GM18502 (cell line): Measurements from ENCODE around the gene ACTRT2.

Experiments
- ATAC-seq: cut with Tn5 transposase; IDR thresholded peaks from one replicate; pipeline ENCODE4 v1.9.1; 2021; ENCODE audit warnings: mild to moderate bottlenecking; ENCODE audit not compliant: unreplicated experiment, poor library complexity

The ACTRT2 gene

DNA sequence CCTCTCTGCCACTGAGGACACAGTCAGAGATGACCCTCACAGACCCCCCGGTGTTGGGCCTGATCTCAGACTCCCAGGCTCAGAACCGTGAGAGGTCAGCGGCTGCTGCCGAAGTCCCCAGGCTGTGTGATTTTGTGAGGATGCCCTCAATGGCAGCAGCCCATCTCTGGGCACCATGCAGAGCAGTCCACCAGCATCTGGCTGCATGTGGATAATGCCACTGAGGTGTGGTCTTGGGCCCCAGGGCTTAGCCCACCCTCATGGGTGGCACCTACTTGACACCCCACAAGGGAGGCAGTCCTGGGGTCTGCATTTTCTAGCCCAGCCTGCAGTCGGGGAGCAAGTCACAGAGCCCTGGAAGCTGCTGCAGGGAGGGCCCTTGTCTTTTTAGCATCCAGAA lies 5.5 kb upstream of the ACTRT2 start:
- ATAC-seq = no peak

GRCh38 chr1:3016641-3017439 lies 4.4 kb upstream of the ACTRT2 start:
- no peak for ATAC-seq

- ATAC-seq = no peak
Observed at GRCh38 chr1:3017440-3018050, 3.7 kb upstream of the ACTRT2 start.

GRCh38 chr1:3018051-3018471 lies 3.2 kb upstream of the ACTRT2 start:
- no peak for ATAC-seq

- no peak for ATAC-seq
Observed at GRCh38 chr1:3018576-3018975, 2.7 kb upstream of the ACTRT2 start.

DNA sequence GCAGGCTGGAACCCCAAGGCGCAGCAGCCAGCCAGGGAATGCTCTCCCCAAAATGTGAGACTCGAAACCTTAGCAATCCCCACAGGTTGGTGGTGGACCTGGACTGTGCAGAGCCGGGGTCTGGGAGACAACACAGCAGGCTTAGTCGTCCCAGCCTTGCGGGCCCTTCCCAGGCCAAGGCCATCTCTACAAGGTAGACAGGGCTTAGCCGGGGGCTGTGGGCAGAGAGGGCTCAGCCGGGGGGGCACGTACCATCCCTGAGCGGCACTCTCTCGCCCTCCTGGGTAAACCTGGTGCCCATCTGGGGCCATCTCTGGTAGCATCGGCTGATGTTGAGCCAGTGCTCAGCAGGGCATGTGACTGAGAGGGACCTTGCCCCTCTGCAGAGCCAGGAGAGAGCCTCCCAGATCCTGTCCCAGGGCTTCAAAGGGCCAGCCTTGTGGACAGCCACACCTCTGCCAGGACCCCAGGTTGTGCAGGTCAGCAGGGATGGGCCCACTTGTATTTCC lies 2.2 kb upstream of the ACTRT2 start:
- ATAC-seq = no peak

DNA sequence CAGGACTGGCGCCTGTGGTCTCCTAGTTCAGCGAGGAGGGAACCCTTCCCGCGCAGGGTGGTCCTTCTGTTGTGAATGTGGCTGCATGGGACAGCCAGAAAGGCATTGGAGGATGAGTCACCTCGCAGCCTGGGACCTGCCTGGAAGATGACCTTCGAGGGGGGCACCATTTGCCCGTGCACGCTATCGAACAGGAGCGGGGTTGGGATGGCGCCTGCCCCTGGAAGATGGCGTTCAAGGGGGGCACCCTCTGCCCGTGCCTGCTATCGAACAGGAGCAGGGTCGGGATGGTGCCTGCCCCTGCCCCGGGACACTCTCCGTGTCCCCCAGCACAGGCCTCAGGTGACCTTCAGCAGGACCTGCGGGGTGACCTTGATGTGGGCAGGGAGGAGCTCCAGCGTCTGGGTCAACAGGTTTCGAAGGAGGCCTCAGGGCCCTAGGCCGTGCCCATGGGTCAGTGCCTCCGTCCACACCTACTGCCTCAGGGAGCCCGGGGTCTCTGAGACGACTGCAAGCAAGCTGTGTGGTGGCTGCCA lies 1.7 kb upstream of the ACTRT2 start:
- no peak for ATAC-seq

GRCh38 chr1:3020263-3020909 lies 881 bp upstream of the ACTRT2 start:
- no peak for ATAC-seq

GRCh38 chr1:3021801-3022401 lies 634 bp downstream of the ACTRT2 start:
- no peak for ATAC-seq

GRCh38 chr1:3022511-3022973 lies 1.3 kb downstream of the ACTRT2 start:
- ATAC-seq = no peak

DNA sequence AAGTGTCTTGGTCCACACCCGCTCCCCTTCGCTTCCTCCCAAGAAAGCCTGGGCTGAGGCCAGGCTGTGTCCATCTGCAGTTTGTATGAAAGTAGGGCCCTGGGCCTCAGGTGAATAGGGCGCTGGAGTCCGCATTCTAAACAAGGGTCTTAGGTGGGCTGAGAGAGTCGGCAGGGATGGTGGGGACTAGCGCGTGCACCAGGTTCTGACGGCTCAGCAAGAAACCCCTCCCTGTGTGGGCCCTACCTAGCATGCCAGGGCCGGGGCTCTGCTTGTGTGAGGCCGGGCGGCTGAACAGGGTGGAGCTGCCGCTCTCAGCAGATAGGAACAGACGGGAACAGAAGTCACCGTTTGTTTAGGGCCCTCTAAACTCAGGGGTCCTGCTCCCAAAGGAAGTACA lies 1.7 kb downstream of the ACTRT2 start:
- no peak for ATAC-seq

DNA sequence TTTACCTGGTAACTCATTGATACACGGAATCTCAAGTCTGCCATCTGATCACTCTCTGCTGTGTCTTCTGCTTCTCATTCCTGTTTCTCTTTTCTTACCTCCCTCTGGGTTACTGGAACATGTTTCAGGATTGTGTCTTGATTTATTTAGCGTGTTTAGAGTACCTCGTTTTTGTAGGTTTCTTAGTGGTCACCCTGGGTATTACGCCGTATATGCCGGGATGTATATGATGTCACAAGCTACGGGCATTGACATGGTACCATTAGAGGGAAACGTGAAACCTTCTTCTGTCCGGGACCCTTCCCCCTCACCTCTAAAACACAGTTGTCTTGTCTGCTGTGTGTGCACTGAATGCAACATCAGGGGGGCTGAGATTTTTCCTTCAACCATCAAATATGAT lies 2.8 kb downstream of the ACTRT2 start:
- no peak for ATAC-seq

DNA sequence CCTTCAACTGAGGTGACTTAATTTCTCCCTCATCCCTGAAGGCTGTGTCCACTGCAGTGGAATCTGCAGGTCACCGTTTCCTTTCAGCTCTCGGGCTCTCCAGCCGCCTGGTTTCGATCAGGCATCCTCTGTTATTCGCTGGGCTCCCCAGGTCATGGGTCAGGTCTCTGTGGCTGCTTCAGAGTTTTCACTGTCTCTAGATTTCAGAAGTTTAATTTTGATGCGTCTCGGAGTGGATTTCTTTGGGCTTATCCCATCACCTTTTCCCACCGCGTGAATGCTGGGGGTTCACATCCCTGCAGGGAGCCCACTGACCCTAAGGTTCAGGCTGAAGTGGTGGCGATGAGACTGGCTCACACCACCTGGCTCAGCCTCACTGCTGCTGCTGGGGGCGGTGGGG lies 3.3 kb downstream of the ACTRT2 start:
- no peak for ATAC-seq

DNA sequence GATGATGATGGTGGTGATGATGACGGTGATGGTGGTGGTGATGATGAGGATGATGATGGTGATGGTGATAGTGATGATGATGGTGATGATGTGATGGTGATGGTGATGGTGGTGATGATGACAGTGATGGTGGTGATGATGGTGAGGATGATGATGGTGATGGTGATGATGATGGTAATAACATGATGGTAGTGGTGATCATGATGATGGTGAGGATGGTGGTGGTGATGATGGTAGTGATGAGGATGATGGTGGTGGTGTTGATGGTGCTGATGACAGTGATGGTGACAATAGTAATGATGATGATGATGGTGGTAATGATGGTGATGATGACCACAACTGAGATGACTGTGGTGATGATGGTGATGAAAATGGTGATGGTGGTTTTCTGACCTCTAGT lies 4.9 kb downstream of the ACTRT2 start:
- no peak for ATAC-seq

DNA sequence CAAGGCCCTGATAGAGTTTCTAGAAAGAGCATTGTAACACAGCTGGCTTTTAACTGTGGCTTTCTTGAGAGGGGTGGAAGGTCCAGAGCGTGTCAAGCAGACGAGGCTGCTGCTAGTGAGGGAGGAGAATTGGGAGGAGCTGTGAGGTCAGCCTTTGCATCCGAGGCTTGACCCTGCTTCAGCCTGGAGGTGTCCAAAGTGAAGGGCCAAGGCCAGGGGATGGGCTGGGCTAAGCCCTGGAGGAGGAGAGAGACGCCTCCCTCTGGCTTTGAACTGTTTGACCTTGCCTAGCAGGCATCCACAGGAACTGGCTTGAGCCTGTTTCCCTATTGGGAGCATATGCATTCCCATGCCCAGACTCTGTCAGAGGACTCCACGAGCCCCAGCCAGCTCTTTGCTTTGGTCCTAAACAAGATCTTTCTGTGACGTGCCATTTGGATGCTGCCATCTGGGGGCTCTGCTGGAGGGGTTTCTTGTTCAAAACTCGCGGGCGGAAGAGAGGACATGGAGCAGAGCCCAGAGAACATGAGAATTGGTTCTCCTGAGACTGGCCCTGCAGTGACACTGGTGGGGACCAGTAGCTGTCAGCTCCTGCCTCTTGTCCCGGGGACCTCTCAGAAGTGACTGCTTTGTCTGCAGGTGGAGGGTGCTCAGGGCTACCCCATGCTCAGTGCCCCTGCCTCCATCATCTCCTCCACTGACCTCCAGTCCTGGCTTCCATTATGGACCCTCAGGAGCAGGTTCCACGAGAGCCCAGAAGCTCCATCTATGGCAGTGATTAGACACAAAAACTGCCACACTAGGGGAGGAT lies 5.5 kb downstream of the ACTRT2 start:
- ATAC-seq = no peak

DNA sequence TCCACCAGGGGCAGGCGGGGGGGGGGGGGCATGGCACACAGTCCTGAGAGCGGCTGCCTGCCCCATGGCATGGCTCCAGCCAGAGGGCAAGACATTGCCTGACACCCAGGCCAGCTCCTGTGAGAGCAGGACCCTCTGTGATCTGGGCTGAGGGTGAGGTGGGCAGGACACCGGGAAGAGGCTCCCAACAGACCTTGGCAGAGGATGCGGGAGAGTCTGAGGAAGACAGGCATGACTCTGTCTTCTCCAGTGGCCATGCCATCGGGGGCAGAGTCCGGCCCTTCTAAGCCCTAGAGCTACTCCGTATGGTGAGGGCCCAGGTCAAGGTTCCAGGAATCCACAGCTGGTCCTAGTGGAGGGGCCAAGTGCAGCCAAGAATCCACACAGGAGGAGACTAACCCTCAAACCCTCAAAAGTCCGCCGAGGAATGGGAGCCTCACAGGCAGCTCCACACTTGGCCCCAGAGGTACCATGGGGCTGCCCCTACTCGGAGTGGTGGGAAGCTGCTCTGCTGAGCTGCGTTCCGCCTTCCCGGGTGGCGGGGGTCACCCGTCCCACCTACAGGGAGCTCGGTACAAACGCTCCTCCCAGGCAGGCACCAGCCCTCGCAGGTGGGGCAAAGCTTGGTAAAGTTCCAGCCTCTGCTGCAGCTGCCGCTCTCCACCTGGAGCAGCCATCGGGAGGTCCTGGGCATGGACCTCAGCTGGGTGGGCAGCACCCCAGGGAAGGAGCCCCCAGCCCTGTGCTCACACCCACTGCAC lies 6.5 kb downstream of the ACTRT2 start:
- ATAC-seq = no peak

GRCh38 chr1:3028531-3029282 lies 7.4 kb downstream of the ACTRT2 start:
- no peak for ATAC-seq

- no peak for ATAC-seq
Observed at GRCh38 chr1:3029481-3029961, 8.3 kb downstream of the ACTRT2 start.
